ENCODE measurements around the gene ATP4B. TPM values are rescaled to one million over a fixed set of nuclear protein-coding genes. Genes with fewer than 3 reads are reported as not detected.

ATP4B gene
- total and polyA plus RNA-seq, 2 of the 8 experiments (the other 6 are each of a cell fraction or from before 2014, with no cell fraction given) = 0.05 TPM; not detected in 1

- no peak overlapping the region for H3K4me3 ChIP-seq (ENCODE audit: extremely low read depth in 1 of 4, insufficient read depth in 2 of 4, low read depth in 3 of 4, low read length in 4 of 4)
- H3K9ac ChIP-seq (replicated peaks in 1 of 4; ENCODE audit: extremely low read depth in 1 of 4, low read depth in 3 of 4, low read length in 3 of 4) = no peak overlapping the region
- DNase-seq (ENCODE audit: low read depth in 1 of 2, low spot score in 2 of 2) (no peak), FAIRE-seq (no peak)
- no peak overlapping the region for H3K56ac ChIP-seq (replicated peaks; ENCODE audit: insufficient read length, low read depth, low read length)
- no peak overlapping the region for H3K4me2 ChIP-seq (ENCODE audit: insufficient read depth in 1 of 2, low read depth in 2 of 2, low read length in 2 of 2)
- H2BK20ac ChIP-seq (ENCODE audit: low read length) = no peak overlapping the region
- H4K20me1 ChIP-seq (replicated peaks in 1 of 2; ENCODE audit: control insufficient read depth in 1 of 2, insufficient read depth in 2 of 2, low read length in 2 of 2) = peaks cover 11 to 16% of the 10 kb centered on the region in 2 experiments
- H3K14ac ChIP-seq (ENCODE audit: insufficient read length) = no peak overlapping the region
- no peak overlapping the region for H2AK5ac ChIP-seq (ENCODE audit: low read depth, low read length)
- CTCF ChIA-PET (ENCODE audit: partially characterized antibody) = interaction anchor here (0.9 to 1.2 kb wide), 4 partner anchors 9 to 210 kb away, joined by 3 read pairs; no protein-coding TSS in a partner anchor
- H2BK15ac ChIP-seq (ENCODE audit: low read length) = no peak overlapping the region
- no peak overlapping the region for H3K23ac ChIP-seq (ENCODE audit: insufficient read length)
- POLR2A ChIA-PET (ENCODE audit: partially characterized antibody) = interaction anchor here (1.1 kb wide), 1 partner anchor 137 kb away, joined by 3 read pairs; no protein-coding TSS in a partner anchor
- H2BK5ac ChIP-seq (ENCODE audit: low read depth, low read length) = no peak overlapping the region
- no peaks in the 10 kb centered on the region for H3K4me1 ChIP-seq (replicated peaks in 1 of 4; ENCODE audit: control insufficient read depth in 3 of 4, insufficient read depth in 4 of 4, low read length in 3 of 4)
- no peak overlapping the region for H3K4ac ChIP-seq (replicated peaks; ENCODE audit: insufficient read length, low read depth, low read length)
- peaks cover 0 to 27% (median 17%) of the 10 kb centered on the region in 4 experiments; a peak in 5 of 8 replicates for H3K36me3 ChIP-seq (ENCODE audit: control insufficient read depth in 2 of 4, insufficient read depth in 4 of 4, low read length in 3 of 4)
- H2BK120ac ChIP-seq (replicated peaks; ENCODE audit: low read depth, low read length) = no peak overlapping the region
- no peak overlapping the region for H4K5ac ChIP-seq (ENCODE audit: insufficient read length, low read depth, low read length)
- H2AFZ ChIP-seq (ENCODE audit: low read length) = no peak overlapping the region
- peaks cover 16% of the 10 kb centered on the region for H3K79me1 ChIP-seq (ENCODE audit: low read depth, low read length)
- peaks cover 0 to 14% of the 10 kb centered on the region in 2 experiments; a peak in 1 of 4 replicates for H3K9me3 ChIP-seq (ENCODE audit: insufficient read depth in 2 of 2, low read depth in 1 of 2, low read length in 1 of 2)
- H2BK12ac ChIP-seq (ENCODE audit: low read depth, low read length) = no peak overlapping the region
- H3K23me2 ChIP-seq (ENCODE audit: low read depth, low read length) = no peaks in the 10 kb centered on the region
- H3K18ac ChIP-seq (ENCODE audit: extremely low read depth, low read length) = no peak overlapping the region
- no peak overlapping the region for H3K27ac ChIP-seq (ENCODE audit: low read depth, low read length)
- H3K27me3 ChIP-seq (replicated peaks in 1 of 4; ENCODE audit: control insufficient read depth in 3 of 4, extremely low read depth in 1 of 4, insufficient read depth in 3 of 4, low read length in 3 of 4) = no peaks in the 10 kb centered on the region
- 96% methylated on average over 16 of the region's 16 CpGs; no CpG with 5 or more reads in 1 of the 2 experiments for WGBS, 2 experiments (ENCODE audit: extremely low coverage in 1 of 2, insufficient coverage in 1 of 2, insufficient read length in 1 of 2, insufficient replicate concordance in 2 of 2, low coverage in 1 of 2, low lambda C conversion rate in 2 of 2, missing lambda C conversion rate in 1 of 2)
- H3K79me2 ChIP-seq (ENCODE audit: control insufficient read depth in 1 of 2, insufficient read depth in 2 of 2, low read length in 2 of 2) = peaks cover 0 to 28% of the 10 kb centered on the region in 2 experiments; a peak in 2 of 4 replicates
- H4K91ac ChIP-seq (replicated peaks; ENCODE audit: insufficient read length, low read length) = no peak overlapping the region
- H4K8ac ChIP-seq (ENCODE audit: extremely low read depth, insufficient read depth, low read length) = no peak overlapping the region
- TF ChIP-seq TAF7 (optimal IDR thresholded peaks at IDR 0.05; ENCODE audit: borderline replicate concordance, low read depth, low read length) = no peak
- no peak for TF ChIP-seq RBBP5 (IDR thresholded peaks at IDR 0.05; ENCODE audit: borderline replicate concordance, low read depth, low read length)
- no peak for TF ChIP-seq KDM4A (IDR thresholded peaks at IDR 0.05; ENCODE audit: low read depth, low read length, severe bottlenecking)
- no peak for TF ChIP-seq RFX5 (IDR thresholded peaks at IDR 0.05; ENCODE audit: borderline replicate concordance, low read depth, low read length)
- TF ChIP-seq GABPA (IDR thresholded peaks at IDR 0.05; ENCODE audit: borderline replicate concordance, insufficient read depth, low read length) = no peak
- TF ChIP-seq MAFK (IDR thresholded peaks at IDR 0.05; ENCODE audit: low read depth, low read length) = no peak
- TF ChIP-seq SP1 (IDR thresholded peaks at IDR 0.05; ENCODE audit: low read depth, low read length) = no peak
- TF ChIP-seq EZH2 (IDR thresholded peaks at IDR 0.05; ENCODE audit: low read depth, low read length, severe bottlenecking) = no peak
- TF ChIP-seq, protein P1, sequence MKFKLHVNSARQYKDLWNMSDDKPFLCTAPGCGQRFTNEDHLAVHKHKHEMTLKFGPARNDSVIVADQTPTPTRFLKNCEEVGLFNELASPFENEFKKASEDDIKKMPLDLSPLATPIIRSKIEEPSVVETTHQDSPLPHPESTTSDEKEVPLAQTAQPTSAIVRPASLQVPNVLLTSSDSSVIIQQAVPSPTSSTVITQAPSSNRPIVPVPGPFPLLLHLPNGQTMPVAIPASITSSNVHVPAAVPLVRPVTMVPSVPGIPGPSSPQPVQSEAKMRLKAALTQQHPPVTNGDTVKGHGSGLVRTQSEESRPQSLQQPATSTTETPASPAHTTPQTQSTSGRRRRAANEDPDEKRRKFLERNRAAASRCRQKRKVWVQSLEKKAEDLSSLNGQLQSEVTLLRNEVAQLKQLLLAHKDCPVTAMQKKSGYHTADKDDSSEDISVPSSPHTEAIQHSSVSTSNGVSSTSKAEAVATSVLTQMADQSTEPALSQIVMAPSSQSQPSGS (IDR thresholded peaks at IDR 0.05; ENCODE audit: low read length) = no peak
- TF ChIP-seq RAD21 (IDR thresholded peaks at IDR 0.05 in 1 of 2, conservative IDR thresholded peaks at IDR 0.05 in 1 of 2; ENCODE audit: low read depth in 2 of 2, low read length in 2 of 2) = no peak
- no peak for TF ChIP-seq PHF8 (conservative IDR thresholded peaks at IDR 0.05; ENCODE audit: low read depth, low read length)
- TF ChIP-seq SP4 (IDR thresholded peaks at IDR 0.05; ENCODE audit: low read length) = no peak
Observed at GRCh38 chr13:113627136-113627535, 30.9 kb downstream of the ATP4B start.

Measured in H1 (cell line).